Tibial artery (tissue), 4 donors: ENCODE data around the gene TRAF1.

Source experiments
- DNase-seq, 2 donors: peaks; one replicate each; pipeline ENCODE4 v3.0.0-alpha.2; 2019
- H3K27ac ChIP-seq, 2 donors: fragments of 200-600 bp; sonication (generic) in 1 of 2; 1 replicate in 1 of 2; 2 replicates in 1 of 2; pipeline ENCODE4 v1.5.1; 2018 to 2019; ENCODE audit warnings: mild to moderate bottlenecking in 1 of 2
- H3K27me3 ChIP-seq, 2 donors: fragments of 200-600 bp; sonication (generic) in 1 of 2; one replicate each; pipeline versions ENCODE4 v1.5.1 to v1.6.0; 2016 to 2019
- H3K36me3 ChIP-seq, 3 donors: fragments of 200-600 bp; sonication (generic) in 2 of 3; one replicate each; pipeline ENCODE4 v1.5.1; 2016 to 2019; ENCODE audit warnings: mild to moderate bottlenecking in 2 of 3
- H3K4me1 ChIP-seq, 4 donors: fragments of 200-600 bp; sonication (generic) in 2 of 4; 1 replicate in 3 of 4; 2 replicates in 1 of 4; pipeline ENCODE4 v1.5.1; 2016 to 2019
- H3K4me3 ChIP-seq, 2 donors: fragments of 200-600 bp; sonication (generic) in 1 of 2; 1 replicate in 1 of 2; 2 replicates in 1 of 2; pipeline ENCODE4 v1.5.1; 2018 to 2019; ENCODE audit warnings: mild to moderate bottlenecking in 2 of 2
- H3K9me3 ChIP-seq, 3 donors: fragments of 200-600 bp; sonication (generic) in 1 of 3; one replicate each; pipeline ENCODE4 v1.5.1; 2016 to 2019
- intact Hi-C: fragments of 100-400 bp; cut with DNase I; formaldehyde crosslinking; loops from one replicate; pipeline ENCODE4 v1.15.0; 2023; ENCODE audit warnings: low total_unique reads
- TF ChIP-seq, protein P1 (sequence below), 2 experiments: fragments of 200-600 bp in 1 of 2; fragments of 450-650 bp in 1 of 2; IDR thresholded peaks; one replicate each; pipeline ENCODE4 v1.5.1; 2017 to 2019; ENCODE audit warnings: antibody characterized with exemption in 2 of 2, mild to moderate bottlenecking in 1 of 2, moderate library complexity in 1 of 2

Gene TRAF1

DNA sequence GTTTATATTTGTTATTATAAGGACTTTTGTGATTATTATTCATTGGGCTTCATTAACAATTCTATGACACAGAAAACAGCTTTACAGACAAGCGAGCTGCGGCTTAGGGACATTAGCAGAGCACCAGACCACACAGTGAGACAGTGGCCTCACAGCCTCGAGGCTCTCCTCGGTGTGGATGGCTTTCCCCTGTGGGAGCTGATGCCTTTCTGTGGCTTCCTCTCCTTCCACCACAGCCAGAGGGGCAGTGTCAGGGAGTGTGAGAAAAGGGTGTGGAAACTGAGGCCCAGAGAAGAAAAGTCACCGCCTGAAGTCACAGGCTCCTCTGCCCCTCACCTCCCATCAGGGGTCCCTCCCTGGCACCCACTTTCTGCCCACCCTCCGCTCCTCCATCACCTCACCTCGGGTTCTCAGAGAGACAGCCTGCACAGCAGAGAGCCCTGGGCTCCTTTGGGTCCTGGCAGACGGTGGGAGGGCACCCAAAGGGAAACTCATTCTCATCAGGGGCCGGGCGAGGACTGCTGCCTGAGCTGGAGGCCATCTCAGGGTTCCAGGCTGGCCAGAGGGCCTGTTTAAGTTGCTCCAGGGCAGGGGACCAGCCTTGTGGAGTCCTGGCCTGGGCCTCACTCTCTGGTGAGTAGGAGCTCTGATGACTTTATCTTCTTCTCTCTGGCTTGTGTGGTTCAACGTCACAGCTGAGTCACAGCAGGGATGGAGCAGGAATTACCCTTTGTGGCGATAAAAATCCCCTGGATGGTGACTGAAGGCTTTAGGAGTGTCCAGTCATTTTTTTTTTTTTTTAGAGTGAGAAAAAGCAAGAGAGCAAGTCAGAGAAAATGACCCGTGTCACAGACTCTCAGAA lies 830 bp downstream of the TRAF1 start:
- Histone ChIP-seq H3K9me3 (no peaks in the 10 kb centered on the region), H3K27me3 (no peaks in the 10 kb centered on the region), H3K27ac (peak overlapping the region; percentile 94), H3K4me3 (peak overlapping the region; percentile 19 to 27), H3K36me3 (no peaks in the 10 kb centered on the region), H3K4me1 (peaks cover 0 to 93% (median 52%) of the 10 kb centered on the region in 4 donors)
- DNase-seq: peak; percentile 58 to 86
- TF ChIP-seq, protein P1, sequence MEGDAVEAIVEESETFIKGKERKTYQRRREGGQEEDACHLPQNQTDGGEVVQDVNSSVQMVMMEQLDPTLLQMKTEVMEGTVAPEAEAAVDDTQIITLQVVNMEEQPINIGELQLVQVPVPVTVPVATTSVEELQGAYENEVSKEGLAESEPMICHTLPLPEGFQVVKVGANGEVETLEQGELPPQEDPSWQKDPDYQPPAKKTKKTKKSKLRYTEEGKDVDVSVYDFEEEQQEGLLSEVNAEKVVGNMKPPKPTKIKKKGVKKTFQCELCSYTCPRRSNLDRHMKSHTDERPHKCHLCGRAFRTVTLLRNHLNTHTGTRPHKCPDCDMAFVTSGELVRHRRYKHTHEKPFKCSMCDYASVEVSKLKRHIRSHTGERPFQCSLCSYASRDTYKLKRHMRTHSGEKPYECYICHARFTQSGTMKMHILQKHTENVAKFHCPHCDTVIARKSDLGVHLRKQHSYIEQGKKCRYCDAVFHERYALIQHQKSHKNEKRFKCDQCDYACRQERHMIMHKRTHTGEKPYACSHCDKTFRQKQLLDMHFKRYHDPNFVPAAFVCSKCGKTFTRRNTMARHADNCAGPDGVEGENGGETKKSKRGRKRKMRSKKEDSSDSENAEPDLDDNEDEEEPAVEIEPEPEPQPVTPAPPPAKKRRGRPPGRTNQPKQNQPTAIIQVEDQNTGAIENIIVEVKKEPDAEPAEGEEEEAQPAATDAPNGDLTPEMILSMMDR (IDR thresholded peaks at IDR 0.05): no peak
- intact Hi-C loops: no loop called here

DNA sequence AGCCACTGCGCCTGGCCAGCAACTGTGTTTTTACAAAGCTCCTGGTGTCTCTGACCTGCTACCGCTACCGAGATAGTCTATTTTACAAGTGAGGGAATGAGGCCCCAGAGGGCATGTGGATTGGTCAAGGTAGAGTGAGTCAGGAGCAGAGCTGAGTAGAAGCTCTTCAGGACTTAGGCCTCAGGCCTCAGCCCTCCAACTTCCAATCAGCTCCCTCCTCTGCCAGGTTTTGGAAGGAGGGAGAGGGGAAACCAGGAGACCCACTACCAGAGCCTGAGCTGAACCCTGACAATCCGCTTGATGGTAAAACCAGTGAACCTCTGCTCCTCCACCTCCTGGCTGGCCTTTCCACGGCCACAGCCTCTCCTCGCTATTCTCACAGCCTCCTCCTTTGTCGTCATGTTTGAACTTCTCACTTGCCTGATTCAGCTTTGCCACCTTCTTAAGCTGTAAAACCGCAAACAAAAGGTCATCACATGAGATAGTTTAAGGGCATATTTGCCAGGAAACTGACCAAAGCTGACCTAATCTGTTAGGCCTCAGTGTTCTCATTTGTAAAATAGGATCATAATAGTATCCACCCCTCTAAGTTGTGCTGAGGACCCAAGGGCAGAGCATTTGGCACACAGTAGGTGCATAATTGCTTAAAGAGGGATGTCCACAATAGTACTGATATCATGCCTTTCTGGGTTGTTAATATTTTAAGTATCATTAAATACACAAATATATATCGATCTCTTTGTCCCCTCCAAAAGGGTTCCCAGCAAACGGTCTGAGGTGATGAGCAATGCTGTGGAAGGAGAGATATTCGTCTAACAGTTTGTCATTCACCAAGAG lies 1.7 kb downstream of the TRAF1 start:
- H3K27ac ChIP-seq: peak overlapping the region; percentile 94
- H3K36me3 ChIP-seq: no peaks in the 10 kb centered on the region
- DNase-seq: no peak
- peaks cover 0 to 93% (median 52%) of the 10 kb centered on the region in 4 donors for H3K4me1 ChIP-seq
- H3K9me3 ChIP-seq: no peaks in the 10 kb centered on the region
- TF ChIP-seq, protein P1 (IDR thresholded peaks at IDR 0.05): no peak
- peak overlapping the region in 1 of 2 donors; percentile 27 for H3K4me3 ChIP-seq
- no peaks in the 10 kb centered on the region for H3K27me3 ChIP-seq
- intact Hi-C loops: no loop called here

DNA sequence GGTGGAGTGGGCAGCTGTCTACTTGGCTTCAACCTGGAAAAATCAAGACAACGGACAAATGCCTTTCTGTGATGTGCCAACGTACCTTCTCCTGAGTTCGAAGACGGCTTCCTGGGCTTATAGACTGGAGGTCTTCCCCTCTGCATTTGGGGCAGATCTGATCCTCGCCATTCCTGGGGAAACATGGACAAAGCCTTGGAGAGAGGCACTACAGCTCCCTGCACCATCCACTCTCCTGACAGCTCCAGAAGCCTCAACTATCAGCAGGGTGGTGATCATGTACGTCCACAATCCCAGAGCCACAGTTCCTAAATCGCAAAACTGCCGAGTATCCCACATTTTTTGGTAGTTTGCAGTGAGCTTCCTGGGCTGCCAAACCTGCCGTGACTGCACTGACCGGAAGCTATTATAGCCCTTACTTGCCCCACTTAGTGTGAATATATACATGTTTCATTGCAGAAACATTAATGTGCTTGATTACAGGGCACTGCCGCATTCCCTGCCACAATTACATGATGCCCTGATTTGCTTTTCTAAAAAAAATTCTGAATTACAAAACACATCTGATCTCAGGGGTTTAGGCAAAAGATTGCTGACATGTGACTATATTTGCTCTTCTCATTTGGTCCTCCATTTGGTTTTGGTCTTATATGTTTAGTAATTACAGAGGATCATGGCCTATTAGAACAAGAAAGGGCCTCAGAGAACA lies 2.8 kb downstream of the TRAF1 start:
- DNase-seq: no peak
- Histone ChIP-seq H3K36me3 (no peaks in the 10 kb centered on the region), H3K27ac (peak overlapping the region; percentile 94), H3K27me3 (no peaks in the 10 kb centered on the region), H3K4me3 (no peak overlapping the region), H3K4me1 (peaks cover 0 to 95% (median 53%) of the 10 kb centered on the region in 4 donors), H3K9me3 (no peaks in the 10 kb centered on the region)
- TF ChIP-seq, protein P1 (IDR thresholded peaks at IDR 0.05): no peak
- intact Hi-C loops: no loop called here

DNA sequence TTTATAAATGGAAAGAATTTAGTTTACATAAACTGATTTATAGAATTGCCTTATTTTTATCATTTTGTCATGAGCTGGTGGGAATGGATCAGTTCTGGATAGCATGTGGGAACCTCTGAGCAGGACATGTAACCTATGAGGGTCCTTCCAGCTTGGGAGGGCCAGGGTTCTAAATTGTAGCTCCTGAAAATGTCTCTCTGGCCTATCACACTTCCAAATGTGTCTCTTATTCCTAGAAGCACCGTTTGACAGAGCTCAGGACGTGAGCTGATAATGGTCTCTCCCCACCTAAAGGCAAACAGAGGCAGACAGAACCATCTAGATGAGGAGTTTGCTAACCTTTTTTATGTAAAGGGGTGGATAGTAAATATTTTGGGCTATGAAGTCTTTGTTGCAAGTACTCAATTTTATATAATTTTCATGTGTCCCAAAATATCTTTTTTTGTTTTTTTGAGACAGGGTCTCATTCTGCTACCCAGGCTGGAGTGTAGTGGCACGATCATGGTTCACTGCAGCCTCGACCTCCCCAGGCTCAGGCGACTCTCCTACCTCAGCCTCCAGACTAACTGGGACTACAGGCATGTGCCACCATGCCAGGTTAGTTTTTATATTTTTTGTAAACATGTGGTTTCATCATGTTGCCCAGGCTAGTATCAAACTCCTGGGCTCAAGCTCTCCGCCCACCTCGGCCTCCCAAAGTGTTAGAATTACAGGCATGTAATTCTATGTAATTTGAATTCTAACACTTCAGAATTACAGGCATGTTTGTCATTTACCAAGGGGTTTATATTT lies 4.0 kb downstream of the TRAF1 start:
- Histone ChIP-seq H3K27ac (peak overlapping the region; percentile 94), H3K9me3 (no peaks in the 10 kb centered on the region), H3K27me3 (no peaks in the 10 kb centered on the region), H3K4me1 (peaks cover 0 to 99% (median 56%) of the 10 kb centered on the region in 4 donors), H3K4me3 (no peak overlapping the region), H3K36me3 (no peaks in the 10 kb centered on the region)
- TF ChIP-seq, protein P1 (IDR thresholded peaks at IDR 0.05): no peak
- intact Hi-C loops: no loop called here
- no peak for DNase-seq
